ENCODE measurements around the gene HTR1E. TPM values are rescaled to one million over a fixed set of nuclear protein-coding genes. Genes with fewer than 3 reads are reported as not detected.

Gene HTR1E
- total RNA-seq, 1 donor from 2014 or later, result not detected

- Histone ChIP-seq H3K9me3 (ENCODE audit: low read depth) (no peaks in the 10 kb centered on the region), H3K4me1 (peaks cover 7% of the 10 kb centered on the region), H4K20me1 (ENCODE audit: low read depth) (no peaks in the 10 kb centered on the region), H3K27me3 (peaks cover 44% of the 10 kb centered on the region), H3K36me3 (no peaks in the 10 kb centered on the region), H3F3A (ENCODE audit: low read depth) (no peaks in the 10 kb centered on the region), H3K79me2 (ENCODE audit: low read depth) (no peaks in the 10 kb centered on the region), H3K9ac (no peak overlapping the region), H3K27ac (no peak overlapping the region), H2AFZ (replicated peaks) (no peak overlapping the region), H3K4me2 (no peak overlapping the region), H3K4me3 (no peak overlapping the region)
- Mint-ChIP-seq H3K4me1 (peaks cover 17% of the 10 kb centered on the region), H3K36me3 (no peaks in the 10 kb centered on the region), H3K9me3 (no peaks in the 10 kb centered on the region), H3K27ac (no peak overlapping the region), H3K4me3 (no peak overlapping the region), H3K27me3 (ENCODE audit: insufficient read depth, low read depth) (peaks cover 18% of the 10 kb centered on the region)
- DNase-seq (ENCODE audit: low spot score), result no peak
- TF ChIP-seq EZH2 (IDR thresholded peaks at IDR 0.05) (no peak), EZH2phosphoT487 (IDR thresholded peaks at IDR 0.05) (no peak), CTCF (IDR thresholded peaks at IDR 0.05) (no peak)
Observed at GRCh38 chr6:86934365-86934764, 3.0 kb upstream of the HTR1E start.

- no peak overlapping the region for H3K27ac Mint-ChIP-seq
- DNase-seq (ENCODE audit: low spot score), result peak; percentile 90
- peaks cover 18% of the 10 kb centered on the region for H3K27me3 Mint-ChIP-seq (ENCODE audit: insufficient read depth, low read depth)
Observed at GRCh38 chr6:86936834-86937218, 502 bp upstream of the HTR1E start.

GRCh38 chr6:86938814-86939213 is 1.5 kb downstream of the HTR1E start:
- H3K4me3 Mint-ChIP-seq, result peak overlapping the region; percentile 88

More at GRCh38 chr6:86936834-86937218, 502 bp upstream of the HTR1E start:
- H3K4me2 ChIP-seq, result peak overlapping the region; percentile 95
- H3K4me3 ChIP-seq, result peak overlapping the region; percentile 59
- Mint-ChIP-seq H3K4me3 (peak overlapping the region; percentile 88), H3K4me1 (peaks cover 17% of the 10 kb centered on the region), H3K9me3 (no peaks in the 10 kb centered on the region), H3K36me3 (no peaks in the 10 kb centered on the region)
- H3K9me3 ChIP-seq (ENCODE audit: low read depth), result no peaks in the 10 kb centered on the region
- H3K27ac ChIP-seq, result no peak overlapping the region
- no peaks in the 10 kb centered on the region for H3K79me2 ChIP-seq (ENCODE audit: low read depth)
- no peaks in the 10 kb centered on the region for H3K36me3 ChIP-seq
- TF ChIP-seq CTCF (IDR thresholded peaks at IDR 0.05) (no peak), EZH2 (IDR thresholded peaks at IDR 0.05) (no peak), EZH2phosphoT487 (IDR thresholded peaks at IDR 0.05) (no peak)
- peaks cover 49% of the 10 kb centered on the region for H3K27me3 ChIP-seq
- H3F3A ChIP-seq (ENCODE audit: low read depth), result no peaks in the 10 kb centered on the region
- no peaks in the 10 kb centered on the region for H4K20me1 ChIP-seq (ENCODE audit: low read depth)
- peak overlapping the region; percentile 99 for H2AFZ ChIP-seq (replicated peaks)
- no peak overlapping the region for H3K9ac ChIP-seq
- H3K4me1 ChIP-seq, result peaks cover 7% of the 10 kb centered on the region

More at GRCh38 chr6:86938814-86939213, 1.5 kb downstream of the HTR1E start:
- Histone ChIP-seq H3K36me3 (no peaks in the 10 kb centered on the region), H3K27me3 (peaks cover 49% of the 10 kb centered on the region), H3K4me2 (no peak overlapping the region), H3K79me2 (ENCODE audit: low read depth) (no peaks in the 10 kb centered on the region), H4K20me1 (ENCODE audit: low read depth) (no peaks in the 10 kb centered on the region), H3K9me3 (ENCODE audit: low read depth) (no peaks in the 10 kb centered on the region), H3K4me1 (peaks cover 14% of the 10 kb centered on the region), H2AFZ (replicated peaks) (no peak overlapping the region), H3K27ac (no peak overlapping the region), H3K4me3 (no peak overlapping the region), H3F3A (ENCODE audit: low read depth) (no peaks in the 10 kb centered on the region), H3K9ac (no peak overlapping the region)
- Mint-ChIP-seq H3K36me3 (no peaks in the 10 kb centered on the region), H3K9me3 (no peaks in the 10 kb centered on the region), H3K27me3 (ENCODE audit: insufficient read depth, low read depth) (peaks cover 18% of the 10 kb centered on the region), H3K4me1 (peaks cover 19% of the 10 kb centered on the region), H3K27ac (no peak overlapping the region)
- TF ChIP-seq CTCF (IDR thresholded peaks at IDR 0.05) (no peak), EZH2phosphoT487 (IDR thresholded peaks at IDR 0.05) (no peak), EZH2 (IDR thresholded peaks at IDR 0.05) (no peak)
- DNase-seq (ENCODE audit: low spot score), result no peak

Measured in neural progenitor cell (in vitro differentiated cells).